Endothelial cell of hepatic sinusoid (primary cell): ENCODE measurements around the gene TMEM123.
"Not testable (repeated sequence)": the region's sequence is repeated elsewhere in the genome, so short reads cannot be mapped to it uniquely, and the experiment has no call there.

Source experiments
- in situ Hi-C: cut with HindIII; loops from 2 replicates; pipeline ENCODE4 v1.10.0; 2017; ENCODE audit warnings: low sequenced_read_pairs

The TMEM123 gene

GRCh38 chr11:102451041-102451680 is 1.4 kb downstream of the TMEM123 start:
- in situ Hi-C loops, result no loop called here

GRCh38 chr11:102449651-102450570 is 2.7 kb downstream of the TMEM123 start:
- in situ Hi-C loops, result no loop called here

- in situ Hi-C loops, result no loop called here
Observed at GRCh38 chr11:102448869-102449224, 3.7 kb downstream of the TMEM123 start.

- in situ Hi-C loops, result no loop called here
Observed at GRCh38 chr11:102447941-102448868, 4.4 kb downstream of the TMEM123 start.

- in situ Hi-C loops, result no loop called here
Observed at GRCh38 chr11:102447193-102447592, 5.4 kb downstream of the TMEM123 start.

- in situ Hi-C loops, result no loop called here
Observed at GRCh38 chr11:102446606-102447005, 6.0 kb downstream of the TMEM123 start.

- in situ Hi-C loops, result not testable (repeated sequence)
Observed at GRCh38 chr11:102444693-102445092, 7.9 kb downstream of the TMEM123 start.

- in situ Hi-C loops, result not testable (repeated sequence)
Observed at GRCh38 chr11:102444142-102444541, 8.4 kb downstream of the TMEM123 start.

- in situ Hi-C loops, result not testable (repeated sequence)
Observed at GRCh38 chr11:102439063-102439363, 13.6 kb downstream of the TMEM123 start.

- in situ Hi-C loops, result no loop called here
Observed at GRCh38 chr11:102438311-102439062, 14.1 kb downstream of the TMEM123 start.

GRCh38 chr11:102437727-102438126 is 14.8 kb downstream of the TMEM123 start:
- in situ Hi-C loops, result no loop called here

- in situ Hi-C loops, result no loop called here
Observed at GRCh38 chr11:102436976-102437375, 15.6 kb downstream of the TMEM123 start.

GRCh38 chr11:102436561-102436960 is 16.0 kb downstream of the TMEM123 start:
- in situ Hi-C loops, result no loop called here

- in situ Hi-C loops, result no loop called here
Observed at GRCh38 chr11:102435688-102436087, 16.9 kb downstream of the TMEM123 start.

GRCh38 chr11:102433571-102433970 is 19.0 kb downstream of the TMEM123 start:
- in situ Hi-C loops, result loop anchor here (5.0 kb wide), 1 partner anchor 44 kb away; no protein-coding TSS in a partner anchor

- in situ Hi-C loops, result loop anchor here (5.0 kb wide), 1 partner anchor 45 kb away; no protein-coding TSS in a partner anchor
Observed at GRCh38 chr11:102432560-102432959, 20.0 kb downstream of the TMEM123 start.

GRCh38 chr11:102431404-102431803 is 21.2 kb downstream of the TMEM123 start:
- in situ Hi-C loops, result loop anchor here (5.0 kb wide), 1 partner anchor 46 kb away; no protein-coding TSS in a partner anchor

- in situ Hi-C loops, result loop anchor here (5.0 kb wide), 1 partner anchor 47 kb away; no protein-coding TSS in a partner anchor
Observed at GRCh38 chr11:102430158-102430836, 22.3 kb downstream of the TMEM123 start.

GRCh38 chr11:102429691-102430090 is 22.9 kb downstream of the TMEM123 start:
- in situ Hi-C loops, result loop anchor here (5.0 kb wide), 1 partner anchor 48 kb away; no protein-coding TSS in a partner anchor

- in situ Hi-C loops, result no loop called here
Observed at GRCh38 chr11:102429226-102429625, 23.3 kb downstream of the TMEM123 start.
